Measurements from ENCODE around the gene ACVR2A.

ACVR2A gene

DNA sequence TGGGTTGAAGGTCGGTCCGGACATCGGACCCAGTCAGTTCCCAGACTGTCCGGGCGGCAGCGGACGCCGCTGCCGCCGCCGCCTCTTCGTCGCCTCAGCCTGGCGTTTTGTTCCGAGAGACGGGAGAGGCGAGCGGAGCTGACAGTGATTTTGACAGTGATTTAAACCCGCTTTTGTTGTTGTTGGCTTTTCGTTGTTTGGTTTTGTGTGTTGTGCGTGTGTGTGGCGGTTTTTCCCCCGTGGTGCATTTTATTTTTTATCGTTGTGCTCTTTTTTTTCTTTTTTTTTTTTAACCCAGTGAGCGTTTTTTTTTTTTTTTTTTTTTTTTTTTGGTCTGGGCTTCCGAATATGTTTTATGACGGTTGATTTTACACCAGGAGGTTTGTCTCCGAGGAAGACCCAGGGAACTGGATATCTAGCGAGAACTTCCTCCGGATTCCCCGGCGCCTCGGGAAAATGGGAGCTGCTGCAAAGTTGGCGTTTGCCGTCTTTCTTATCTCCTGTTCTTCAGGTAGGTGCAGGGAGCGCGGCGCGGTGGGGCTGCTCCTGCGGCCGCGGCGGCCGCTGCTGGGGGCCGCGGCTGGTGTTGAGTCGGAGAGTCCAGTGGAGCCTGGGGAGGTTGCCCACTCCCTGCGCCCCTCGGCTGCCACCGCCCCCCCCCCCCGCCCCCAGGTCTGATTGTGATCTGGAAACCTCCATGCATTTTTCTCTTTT lies at the start of gene ACVR2A:
Gene ACVR2A (plus strand): TSS at position 333 of the 714 bp plus-strand sequence. CDS start 124 bp downstream, at position 457.
- peak; percentile 47 for DNase-seq

DNA sequence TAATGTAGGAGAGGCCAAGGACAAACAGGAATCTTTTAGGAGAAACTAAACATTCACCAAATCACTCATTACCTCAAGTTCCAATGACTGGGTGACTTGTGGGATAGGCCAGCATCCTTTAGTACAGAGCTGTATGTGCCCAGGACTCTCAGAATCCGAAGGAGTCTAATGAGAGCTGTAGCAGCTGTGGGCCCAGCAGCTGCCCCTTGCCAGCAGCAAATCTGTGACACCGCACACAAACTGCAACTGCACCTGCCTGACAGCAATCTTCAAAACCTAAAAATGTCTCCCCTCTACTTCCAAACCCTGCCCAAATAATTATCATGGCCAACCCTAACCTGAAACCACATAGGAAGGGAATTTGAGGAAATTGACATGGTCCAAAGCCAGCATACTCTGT lies 44.5 kb upstream of the ACVR2A start:
- no peak for DNase-seq

DNA sequence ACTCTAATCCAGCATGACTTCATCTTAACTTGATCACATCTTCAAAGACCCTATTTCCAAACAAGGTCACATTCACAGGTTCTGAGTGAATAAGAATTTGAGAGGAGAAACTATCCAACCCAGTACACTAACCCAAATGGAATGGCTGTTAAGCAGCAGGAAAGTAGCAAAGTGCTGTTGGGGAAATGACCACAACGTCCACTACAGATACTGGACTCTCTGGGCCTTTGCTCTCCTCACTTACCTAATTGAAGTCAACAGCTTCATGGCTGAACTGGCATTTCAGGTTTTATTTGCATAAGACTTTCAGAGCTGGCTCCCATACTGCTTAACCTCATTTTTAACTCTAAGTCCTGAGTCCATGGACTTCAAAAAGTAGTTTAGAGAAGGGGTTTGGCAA lies 38.0 kb upstream of the ACVR2A start:
- DNase-seq, result no peak

DNA sequence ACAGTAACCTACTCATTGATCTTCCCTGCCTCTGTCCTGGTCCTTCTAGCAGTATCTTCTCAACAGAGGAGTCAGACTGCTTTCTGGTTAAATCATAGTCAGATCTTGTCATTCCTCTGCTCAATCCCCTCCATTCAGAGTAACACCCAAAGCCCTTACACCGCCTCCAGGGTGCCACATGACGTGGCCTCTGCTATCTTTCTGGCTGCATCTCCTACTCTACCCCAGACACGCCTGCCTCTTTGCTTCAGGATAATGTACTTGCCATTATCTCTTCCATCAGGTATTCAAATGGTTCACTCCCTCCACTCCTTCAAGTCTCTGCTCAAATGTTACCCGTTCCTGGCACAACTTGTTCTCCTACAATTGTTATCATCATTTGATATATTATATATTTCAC lies 36.3 kb upstream of the ACVR2A start:
- no peak for DNase-seq

DNA sequence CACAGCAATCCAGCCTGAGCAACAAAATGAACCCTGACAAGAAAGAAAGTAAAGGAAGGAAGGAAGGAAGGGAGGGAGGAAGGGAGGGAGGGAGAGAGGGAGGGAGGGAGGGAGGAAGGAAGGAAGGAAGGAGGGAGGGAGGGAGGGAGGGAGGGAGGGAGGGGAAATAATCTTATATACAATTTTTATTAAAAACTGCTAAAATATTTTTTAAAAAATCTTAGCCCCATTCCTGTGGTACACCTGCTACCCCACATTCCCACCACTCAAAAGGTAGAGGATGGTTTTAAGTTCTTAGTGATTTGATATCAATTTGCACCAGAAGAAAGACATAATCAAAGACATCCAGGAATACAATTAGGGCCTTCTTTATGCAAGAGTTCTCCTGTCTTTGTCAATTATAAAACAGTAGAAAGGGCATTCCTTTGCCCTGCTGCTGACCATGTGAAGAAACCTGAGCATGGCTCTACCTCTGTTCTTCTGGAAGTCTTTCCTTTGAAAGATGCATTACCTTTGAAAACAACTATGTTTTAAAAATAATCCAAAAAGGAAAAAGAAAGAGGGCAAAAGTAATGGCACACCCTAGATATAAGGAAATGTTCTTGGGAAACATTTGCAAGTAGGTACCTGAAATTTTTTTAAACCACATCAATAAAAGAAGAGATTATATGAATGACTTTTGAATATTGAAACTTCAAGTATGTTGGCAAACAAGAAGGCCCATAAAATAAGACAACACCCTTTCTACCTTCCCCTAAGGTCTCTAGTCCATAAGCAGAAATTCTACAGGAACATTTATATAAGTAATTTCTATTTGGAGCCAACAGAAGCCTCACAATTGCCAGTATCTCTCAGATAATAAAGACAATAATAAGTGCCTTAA lies 33.7 kb upstream of the ACVR2A start:
- no peak for DNase-seq

DNA sequence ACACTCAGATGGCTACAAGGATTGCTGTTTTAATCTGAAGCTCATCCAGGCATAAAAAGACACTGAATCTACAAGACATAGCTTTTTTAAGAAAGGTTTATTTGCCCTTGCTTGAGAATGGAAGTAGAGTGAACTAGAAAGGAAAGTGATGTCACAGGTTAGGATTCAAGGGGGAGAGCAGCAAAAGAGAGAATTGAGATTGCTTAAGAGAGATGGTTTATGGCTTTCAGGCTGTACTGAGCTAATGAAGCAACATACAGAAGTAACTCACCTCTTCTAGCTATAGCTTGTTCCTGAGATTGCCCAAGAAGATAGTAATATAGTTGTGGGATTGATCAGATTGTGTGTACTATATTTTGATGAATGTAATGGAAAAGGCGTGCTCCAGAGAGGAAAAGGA lies 26.1 kb upstream of the ACVR2A start:
- DNase-seq, result no peak

DNA sequence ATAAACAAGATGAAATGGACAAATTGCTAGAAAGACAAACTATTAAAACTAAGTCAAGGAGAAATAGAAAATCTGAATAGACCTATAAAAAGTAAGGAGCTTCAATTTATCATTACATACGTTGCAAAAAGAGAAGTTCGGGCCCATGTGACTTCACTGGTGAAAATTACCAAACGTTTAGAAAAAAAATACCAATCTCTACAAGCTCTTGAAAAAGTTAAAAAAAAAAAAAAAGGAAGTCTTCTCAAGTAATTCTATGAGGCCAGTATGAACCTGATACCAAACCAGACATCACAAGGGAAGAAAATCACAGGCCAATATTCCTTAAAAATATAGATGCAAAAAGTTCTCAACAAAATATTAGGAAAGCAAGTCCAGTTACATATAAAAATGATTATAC lies 20.2 kb upstream of the ACVR2A start:
- DNase-seq, result peak; percentile 76

DNA sequence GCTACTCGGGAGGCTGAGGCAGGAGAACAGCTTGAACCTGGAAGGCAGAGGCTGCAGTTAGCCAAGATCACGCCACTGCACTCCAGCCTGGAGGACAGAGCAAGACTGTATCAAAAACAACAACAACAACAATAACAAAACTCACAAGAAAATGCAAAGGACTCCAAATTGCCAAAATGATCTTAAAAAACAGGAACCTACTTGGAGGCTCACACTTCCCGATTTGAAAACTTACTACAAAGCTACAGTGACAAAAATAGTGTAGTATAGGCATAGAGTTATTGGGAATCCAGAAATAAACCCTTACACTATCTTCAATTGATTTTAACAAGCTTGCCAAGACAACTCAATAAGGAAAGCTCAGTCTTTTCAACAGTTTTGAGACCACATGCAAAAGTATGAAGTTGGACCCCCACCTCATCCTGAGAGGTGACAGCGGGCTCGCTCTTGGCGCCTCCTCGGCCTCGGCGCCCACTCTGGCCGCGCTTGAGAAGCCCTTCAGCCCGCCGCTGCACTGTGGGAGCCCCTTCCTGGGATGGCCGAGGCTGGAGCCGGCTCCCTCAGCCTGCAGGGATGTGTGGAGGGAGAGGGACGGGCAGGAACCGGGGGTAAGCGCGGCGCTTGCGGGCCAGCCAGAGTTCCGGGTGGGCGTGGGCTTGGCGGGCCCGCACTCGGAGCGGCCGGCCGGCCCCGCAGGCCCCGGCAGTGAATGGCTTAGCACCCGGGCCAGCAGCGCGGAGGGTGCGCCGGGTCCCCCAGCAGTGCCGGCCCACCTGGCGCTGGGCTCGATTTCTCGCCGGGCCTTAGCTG lies 18.3 kb upstream of the ACVR2A start:
- peak; percentile 46 for DNase-seq

DNA sequence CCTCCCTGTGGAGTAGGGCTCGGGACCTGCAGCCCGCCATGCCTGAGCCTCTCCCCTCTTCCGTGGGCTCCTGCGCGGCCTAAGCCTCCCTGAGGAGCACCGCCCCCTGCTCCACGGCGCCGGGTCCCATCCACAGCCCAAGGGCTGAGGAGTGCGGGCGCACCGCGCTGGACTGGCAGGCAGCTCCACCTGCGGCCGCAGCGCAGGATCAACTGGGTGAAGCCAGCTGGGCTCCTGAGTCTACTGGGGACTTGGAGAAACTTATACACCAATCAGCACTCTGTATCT lies 17.8 kb upstream of the ACVR2A start:
- no peak for DNase-seq

DNA sequence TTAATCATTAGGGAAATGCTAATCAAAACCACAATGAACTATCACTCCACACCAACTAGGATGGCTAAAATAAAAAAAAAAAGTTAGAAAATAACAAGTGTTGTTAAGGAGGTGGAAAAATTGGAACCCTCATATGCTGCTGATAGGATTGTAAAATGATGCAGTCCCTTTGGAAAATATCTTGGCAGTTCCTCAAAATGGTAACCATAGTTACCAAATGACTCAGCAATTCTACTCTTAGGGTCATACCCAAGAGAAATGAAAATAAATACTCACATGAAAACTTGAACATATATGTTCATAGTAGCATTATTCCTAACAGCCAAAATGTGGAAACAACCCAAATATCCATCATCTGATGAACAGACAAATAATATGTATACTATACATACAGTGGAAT lies 15.7 kb upstream of the ACVR2A start:
- DNase-seq, result peak; percentile 60

DNA sequence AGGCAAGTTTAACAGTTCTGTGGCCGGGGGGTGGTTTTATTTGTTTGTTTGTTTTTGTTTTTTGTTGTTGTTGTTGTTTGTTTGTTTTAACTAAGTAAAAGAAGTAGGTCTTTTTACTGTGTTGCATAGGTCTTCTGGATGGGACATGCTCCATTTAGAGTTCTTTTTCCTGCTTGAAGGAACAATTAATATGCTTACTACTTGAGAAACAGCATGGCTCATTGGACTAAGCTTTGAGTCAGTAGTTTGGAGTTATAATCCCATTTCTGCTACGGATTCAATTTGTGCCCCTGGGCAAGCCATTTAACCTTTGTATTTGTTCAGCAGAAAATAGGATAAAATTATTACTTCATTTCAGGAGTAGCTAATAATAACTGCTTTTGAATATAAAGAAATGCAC lies 8.7 kb upstream of the ACVR2A start:
- DNase-seq, result no peak

DNA sequence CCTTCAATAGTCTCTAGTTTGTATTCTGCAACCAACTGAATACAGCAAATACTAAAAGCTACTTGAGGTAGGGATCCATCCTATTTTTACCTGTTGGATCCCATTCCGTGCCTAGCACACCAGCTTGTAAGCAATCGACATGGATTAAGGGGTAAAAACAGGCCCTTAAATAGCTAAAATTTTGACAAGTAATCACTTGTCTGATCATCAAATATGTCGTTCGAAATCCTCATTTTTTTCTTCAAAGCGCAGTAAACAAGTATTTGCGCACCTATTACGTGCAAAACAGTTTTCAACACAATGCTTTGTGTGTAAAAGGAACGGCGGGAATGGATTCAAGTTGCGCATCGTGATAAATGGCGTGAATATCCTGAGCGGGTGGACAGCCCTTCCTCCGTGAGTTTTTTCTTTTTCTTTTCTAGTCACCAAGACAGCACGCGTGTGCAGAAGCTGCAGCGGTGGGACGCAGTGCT lies 1.4 kb upstream of the ACVR2A start:
- no peak for DNase-seq

DNA sequence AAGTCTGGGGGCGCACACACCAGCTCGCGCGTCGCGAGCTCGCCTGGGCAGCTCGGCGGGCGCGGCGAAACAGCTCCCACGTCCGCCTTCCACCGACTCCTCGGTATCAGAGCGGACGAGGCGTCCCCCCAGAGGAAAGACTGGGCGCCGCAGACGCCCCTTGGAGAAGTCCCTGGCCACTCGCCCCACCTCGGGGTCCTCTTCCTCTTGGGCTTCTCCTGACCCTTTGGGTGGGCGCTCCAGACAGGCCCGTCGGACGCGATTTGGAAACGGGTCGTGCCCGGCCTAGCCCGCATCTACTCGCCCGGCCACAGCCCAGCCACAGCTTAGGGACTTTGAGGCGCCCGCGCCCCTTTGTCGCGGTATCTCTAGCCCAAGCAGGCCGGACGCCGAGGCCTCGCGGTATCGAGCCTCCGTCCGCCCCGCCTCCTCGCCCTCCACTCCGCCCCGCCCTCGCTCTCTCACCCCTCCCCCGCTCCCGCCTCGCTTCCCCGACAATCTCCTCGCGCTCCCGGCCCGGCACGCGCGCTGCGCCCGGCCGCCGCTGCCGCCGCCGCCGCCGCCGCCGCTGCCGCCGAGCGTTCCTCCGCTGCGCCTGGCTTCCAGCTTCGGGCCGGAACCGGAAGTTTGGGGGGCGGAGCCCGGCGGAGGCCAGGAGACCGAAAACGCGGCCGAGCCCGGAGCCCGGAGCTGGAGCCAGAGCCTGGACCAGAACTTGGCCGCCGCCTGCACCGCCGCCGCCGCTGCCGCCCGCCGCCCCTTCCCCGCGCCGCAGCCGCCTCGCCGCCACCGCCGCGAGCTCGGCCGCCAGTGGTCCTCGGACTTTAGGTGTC lies 749 bp upstream of the ACVR2A start:
- peak; percentile 63 for DNase-seq

DNA sequence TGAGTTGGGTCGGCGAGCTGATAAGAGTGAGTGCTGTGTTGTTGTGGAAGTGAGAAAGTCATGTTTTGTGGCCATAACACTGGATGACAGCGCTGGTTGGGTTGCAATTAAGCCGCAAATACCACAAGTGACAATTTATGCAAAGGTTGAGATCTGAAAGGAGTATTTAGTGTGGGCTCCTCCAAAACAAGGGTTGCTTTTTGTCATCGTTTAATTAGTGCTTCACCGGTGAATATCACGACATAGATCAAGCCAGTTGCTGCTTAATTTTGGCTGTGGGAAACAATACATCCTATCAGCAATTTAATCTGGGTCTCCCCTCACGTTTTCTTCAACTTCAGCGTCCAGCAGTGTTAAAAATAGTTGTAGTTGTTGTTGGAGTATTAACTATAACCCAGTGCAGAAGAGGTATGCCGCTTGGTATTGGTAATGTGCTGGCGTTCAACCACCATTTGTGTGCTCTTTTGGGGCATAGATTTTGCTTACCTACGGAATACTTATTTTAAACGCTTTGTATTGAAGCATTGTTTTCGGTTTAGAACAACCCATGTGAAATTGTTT lies 662 bp downstream of the ACVR2A start:
- peak; percentile 52 for DNase-seq

DNA sequence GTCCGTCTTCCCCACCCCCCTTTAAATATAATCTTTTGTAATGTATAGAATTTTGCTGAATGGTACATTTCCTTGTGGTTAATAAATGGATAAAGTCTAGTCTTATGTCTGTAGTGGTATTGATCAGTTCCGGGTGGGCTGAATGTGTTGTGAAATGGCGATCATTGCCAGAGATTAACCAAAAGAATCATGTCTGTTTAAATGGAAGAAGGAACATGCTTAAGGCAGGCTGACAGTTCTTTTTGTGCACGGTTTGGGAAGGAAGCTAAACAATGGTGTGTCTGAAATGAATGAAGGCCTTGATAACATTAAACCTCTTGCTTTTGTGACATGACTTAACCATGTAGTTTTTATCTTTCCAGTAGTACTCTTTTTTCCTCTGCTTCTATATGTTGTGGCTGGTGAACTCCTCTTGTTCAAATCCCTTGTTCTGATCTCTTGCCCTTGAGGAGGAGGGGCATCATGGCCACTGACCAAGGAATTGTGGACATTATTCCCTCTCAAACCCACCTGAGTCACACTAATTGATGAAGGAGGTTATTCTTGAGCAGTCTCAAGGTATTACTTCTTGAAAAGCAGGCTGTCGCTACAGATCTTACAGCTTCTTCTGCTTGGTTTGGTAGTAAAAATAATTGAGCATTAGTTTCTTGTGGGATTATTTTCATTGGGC lies 1.7 kb downstream of the ACVR2A start:
- no peak for DNase-seq

DNA sequence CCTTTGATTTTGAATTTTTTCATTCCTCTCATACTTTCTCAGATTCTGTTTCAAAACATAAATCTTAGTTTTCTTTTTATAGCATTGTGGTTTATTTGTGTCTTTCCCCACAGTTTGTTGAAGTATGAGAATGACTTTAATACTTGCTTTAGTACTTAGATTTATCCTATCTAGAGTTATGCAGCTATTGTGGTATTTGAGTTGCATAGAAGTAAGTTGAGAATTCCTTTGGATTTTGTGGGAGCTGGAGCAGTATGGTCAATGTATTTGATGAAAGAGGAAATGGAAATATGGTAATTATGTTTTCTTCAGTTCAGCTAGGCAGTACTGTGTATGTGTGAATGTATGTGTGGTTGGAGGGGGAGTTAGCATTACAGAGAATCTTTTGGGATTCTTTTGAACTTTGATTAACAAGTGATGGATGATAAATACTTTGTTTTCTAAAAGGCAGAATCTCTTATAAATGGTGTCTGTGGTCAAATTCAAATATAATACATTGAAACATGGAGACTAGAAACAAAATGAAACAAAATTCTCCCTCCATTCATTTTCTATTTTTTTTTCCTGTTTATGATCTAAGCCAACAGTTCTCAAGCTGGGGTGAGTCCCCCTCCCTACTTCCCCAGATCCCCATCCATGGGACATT lies 3.0 kb downstream of the ACVR2A start:
- DNase-seq, result no peak

DNA sequence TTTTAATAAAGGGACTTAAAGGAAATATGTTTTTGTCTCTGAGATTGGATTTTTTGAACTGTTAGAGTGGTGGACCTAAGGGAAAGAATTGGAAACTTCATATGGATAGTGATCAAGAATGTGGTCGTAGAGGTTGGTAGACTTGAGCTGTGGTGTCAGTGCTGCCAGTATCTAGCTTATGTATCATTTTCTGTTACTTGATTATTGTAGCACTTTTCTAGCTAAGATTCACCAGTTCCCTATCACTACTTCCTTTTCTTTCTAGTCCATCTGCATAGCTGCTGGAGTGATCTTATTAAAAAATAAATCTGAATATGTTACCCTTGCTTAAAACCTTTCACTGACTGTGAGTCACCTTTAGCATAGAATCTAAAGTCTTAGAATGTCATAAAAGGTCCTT lies 6.0 kb downstream of the ACVR2A start:
- no peak for DNase-seq

DNA sequence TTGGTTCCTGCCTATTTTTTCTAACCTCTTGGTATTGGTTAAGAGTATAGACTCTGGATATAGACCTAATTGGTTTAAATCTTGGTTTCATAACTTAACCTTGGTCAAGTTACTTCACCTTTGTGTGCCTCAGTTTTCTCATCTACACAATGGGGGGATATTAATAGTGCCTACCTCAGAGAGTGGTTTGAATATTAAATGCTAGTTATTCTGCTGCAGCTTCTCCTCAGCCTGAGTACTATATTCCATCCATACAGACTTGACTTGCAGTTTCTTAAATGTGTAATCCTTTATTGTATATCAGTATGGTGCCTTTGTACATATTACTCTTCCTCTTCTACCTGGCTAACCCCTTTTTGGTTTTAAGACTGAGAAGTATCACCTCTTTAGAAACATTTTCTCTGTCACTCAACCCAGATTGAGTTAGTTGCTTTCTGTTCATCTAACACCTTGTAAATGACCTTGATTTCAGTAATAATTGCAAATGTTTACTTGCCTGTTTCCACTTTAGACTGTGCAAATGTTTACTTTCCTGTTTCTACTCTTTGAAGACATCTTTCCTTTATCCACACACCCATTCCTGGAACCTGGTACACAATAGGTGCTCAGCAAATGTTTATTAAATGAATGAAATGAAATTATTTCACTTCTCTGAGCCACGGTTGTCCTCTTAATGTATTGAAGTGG lies 6.6 kb downstream of the ACVR2A start:
- no peak for DNase-seq

DNA sequence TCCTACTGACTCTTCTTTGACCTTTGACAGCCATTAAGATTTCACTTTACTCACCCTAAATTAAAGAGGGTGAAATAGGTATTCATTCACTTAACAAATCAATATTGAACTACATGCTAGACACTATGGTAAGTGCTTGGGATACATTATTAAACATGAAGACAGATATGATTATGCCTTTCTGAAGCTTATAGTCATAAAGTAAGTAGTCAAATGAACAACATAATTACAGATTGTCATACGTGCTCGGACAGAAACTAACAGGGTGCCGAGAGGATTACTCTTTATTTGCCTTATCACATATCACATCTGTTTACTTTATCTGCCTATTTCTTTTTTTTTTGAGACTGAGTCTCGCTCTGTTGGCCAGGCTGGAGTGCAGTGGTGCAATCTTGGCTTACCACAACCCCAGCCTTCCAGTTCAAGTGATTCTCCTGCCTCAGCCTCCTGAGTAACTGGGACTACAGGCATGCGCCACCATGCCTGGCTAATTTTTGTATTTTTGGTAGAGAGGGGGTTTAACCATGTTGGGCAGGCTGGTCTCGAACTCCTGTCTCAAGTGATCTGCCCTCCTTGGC lies 9.8 kb downstream of the ACVR2A start:
- no peak for DNase-seq

DNA sequence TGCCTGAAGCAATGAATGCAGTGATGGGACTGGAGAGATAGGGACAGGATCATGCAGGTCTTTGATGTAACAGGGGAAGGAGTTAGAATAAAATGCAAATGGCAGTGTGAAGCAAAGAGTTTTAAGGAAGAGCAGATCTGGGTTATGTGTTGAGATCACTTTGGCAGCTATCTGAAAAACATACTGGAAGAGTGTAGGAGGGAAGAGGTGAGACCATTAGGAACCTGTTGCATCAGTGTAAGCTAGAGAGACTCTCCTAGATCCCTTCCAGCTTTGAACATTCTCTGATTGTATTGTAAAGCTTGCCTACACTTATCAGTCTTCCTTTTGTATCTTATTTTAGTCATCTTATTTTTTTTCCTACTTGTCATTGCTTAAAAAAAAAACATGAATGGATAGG lies 10.5 kb downstream of the ACVR2A start:
- DNase-seq, result no peak
